ENCODE measurements around the gene ETAA1. TPM values are rescaled to one million over a fixed set of nuclear protein-coding genes. Genes with fewer than 3 reads are reported as not detected.

Gene ETAA1
- total RNA-seq, 4 donors from 2014 or later: 2.2 to 12.1 (median 9.6) TPM

DNA sequence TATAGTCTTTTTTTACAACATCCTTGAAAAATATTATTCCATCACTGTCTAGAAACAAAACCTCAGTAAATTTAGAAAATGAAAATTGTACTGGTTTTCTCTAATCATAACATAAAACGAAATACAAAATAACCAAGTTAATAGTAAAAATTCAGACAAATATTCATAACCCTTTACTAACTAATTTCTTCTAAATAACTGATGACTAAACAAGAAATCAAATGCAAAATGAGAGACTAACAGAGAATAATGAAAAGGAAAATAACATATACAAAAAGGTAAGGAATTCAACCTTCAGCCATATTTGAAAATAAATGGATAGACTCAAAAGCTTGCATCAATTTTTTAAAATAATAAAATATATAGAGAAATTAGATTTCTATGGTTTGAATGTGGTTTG lies 18.6 kb upstream of the ETAA1 start:
- TF ChIP-seq EP300 (IDR thresholded peaks at IDR 0.05; ENCODE audit: low read depth): no peak
- no peak for TF ChIP-seq POLR2A (IDR thresholded peaks at IDR 0.05)
- TF ChIP-seq POLR2AphosphoS5 (IDR thresholded peaks at IDR 0.05): no peak
- TF ChIP-seq, protein P1, sequence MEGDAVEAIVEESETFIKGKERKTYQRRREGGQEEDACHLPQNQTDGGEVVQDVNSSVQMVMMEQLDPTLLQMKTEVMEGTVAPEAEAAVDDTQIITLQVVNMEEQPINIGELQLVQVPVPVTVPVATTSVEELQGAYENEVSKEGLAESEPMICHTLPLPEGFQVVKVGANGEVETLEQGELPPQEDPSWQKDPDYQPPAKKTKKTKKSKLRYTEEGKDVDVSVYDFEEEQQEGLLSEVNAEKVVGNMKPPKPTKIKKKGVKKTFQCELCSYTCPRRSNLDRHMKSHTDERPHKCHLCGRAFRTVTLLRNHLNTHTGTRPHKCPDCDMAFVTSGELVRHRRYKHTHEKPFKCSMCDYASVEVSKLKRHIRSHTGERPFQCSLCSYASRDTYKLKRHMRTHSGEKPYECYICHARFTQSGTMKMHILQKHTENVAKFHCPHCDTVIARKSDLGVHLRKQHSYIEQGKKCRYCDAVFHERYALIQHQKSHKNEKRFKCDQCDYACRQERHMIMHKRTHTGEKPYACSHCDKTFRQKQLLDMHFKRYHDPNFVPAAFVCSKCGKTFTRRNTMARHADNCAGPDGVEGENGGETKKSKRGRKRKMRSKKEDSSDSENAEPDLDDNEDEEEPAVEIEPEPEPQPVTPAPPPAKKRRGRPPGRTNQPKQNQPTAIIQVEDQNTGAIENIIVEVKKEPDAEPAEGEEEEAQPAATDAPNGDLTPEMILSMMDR (IDR thresholded peaks at IDR 0.05): no peak
- in situ Hi-C loops (cut with MboI; ENCODE audit: low pct_ligation_motif_present in 1 of 4, low pct_unique_long_range_greater_than_20kb in 1 of 4, low sequenced_read_pairs in 3 of 4) (no loop called here), intact Hi-C loops (cut with DNase I; ENCODE audit: low total_unique reads) (no loop called here)
- Histone ChIP-seq H3K9me3 (no peaks in the 10 kb centered on the region), H3K27me3 (no peaks in the 10 kb centered on the region), H3K4me1 (no peaks in the 10 kb centered on the region), H3K27ac (no peak overlapping the region), H3K36me3 (no peaks in the 10 kb centered on the region), H3K4me3 (no peak overlapping the region)
- 79 to 86% methylated on average over 1 of the region's 1 CpG for WGBS, 2 donors (ENCODE audit: low coverage in 1 of 2)
- no peak for DNase-seq

DNA sequence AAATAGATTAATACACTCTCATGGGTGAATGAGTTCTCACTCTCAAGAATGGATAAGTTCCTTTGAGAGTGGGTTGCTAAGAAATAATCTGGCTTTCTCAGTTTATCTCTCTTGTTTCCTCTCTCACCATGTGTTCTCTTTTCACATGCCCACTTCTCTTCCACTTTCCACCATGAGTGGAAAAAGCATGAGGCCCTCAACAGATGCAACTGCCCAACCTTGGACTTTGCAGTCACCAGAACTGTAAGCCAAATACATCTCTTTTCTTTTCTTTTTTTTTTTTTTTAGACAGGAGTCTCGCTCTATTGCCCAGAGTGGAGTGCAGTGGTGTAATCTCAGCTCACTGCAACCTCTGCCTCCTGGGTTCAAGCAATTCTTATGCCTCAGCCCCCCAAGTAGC lies 18.1 kb upstream of the ETAA1 start:
- Histone ChIP-seq H3K27me3 (no peaks in the 10 kb centered on the region), H3K4me1 (no peaks in the 10 kb centered on the region), H3K27ac (no peak overlapping the region), H3K9me3 (no peaks in the 10 kb centered on the region), H3K4me3 (no peak overlapping the region), H3K36me3 (no peaks in the 10 kb centered on the region)
- intact Hi-C loops (cut with DNase I; ENCODE audit: low total_unique reads) (no loop called here), in situ Hi-C loops (cut with MboI; ENCODE audit: low pct_ligation_motif_present in 1 of 4, low pct_unique_long_range_greater_than_20kb in 1 of 4, low sequenced_read_pairs in 3 of 4) (no loop called here)
- WGBS, 2 donors (ENCODE audit: low coverage in 1 of 2): 100% methylated on average over 1 of the region's 1 CpG; no CpG with 5 or more reads in 1 of the 2 donors
- TF ChIP-seq, protein P1 (IDR thresholded peaks at IDR 0.05): no peak
- TF ChIP-seq EP300 (IDR thresholded peaks at IDR 0.05; ENCODE audit: low read depth) (no peak), POLR2AphosphoS5 (IDR thresholded peaks at IDR 0.05) (no peak), POLR2A (IDR thresholded peaks at IDR 0.05) (no peak)
- no peak for DNase-seq

DNA sequence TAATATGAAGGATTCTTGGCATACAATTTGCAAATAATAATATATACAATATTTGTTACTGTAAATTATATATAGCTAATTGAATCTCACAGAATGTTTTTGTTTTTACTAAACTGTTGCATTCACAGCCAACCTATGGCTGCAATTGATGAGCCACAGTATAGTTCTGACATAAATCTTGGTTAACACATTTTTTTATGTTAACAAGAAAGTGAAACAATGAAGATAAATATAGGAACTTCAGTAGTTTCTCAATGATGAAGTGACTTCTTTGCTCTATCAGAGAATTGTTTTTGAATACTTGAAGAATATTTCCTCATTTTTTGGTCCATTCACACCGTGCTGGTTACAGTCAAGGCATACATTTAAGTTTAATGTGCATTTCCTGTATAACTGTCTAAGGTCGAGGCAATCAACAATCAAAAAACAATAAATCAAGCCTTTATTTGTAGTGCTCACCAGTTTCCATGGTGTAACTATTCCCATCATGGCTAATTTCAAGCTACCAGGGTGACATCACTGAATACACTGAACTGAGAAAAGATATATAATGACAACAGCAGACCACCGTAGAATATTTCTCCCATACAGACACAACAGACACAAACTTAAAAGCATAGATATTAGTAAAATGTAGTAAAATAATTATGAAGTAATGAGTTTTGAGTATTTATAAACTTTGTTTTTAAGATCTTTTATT lies 12.9 kb upstream of the ETAA1 start:
- Histone ChIP-seq H3K36me3 (no peaks in the 10 kb centered on the region), H3K27ac (no peak overlapping the region), H3K9me3 (no peaks in the 10 kb centered on the region), H3K4me1 (peaks cover 0 to 5% (median 0%) of the 10 kb centered on the region in 4 donors), H3K27me3 (no peaks in the 10 kb centered on the region), H3K4me3 (no peak overlapping the region)
- WGBS, 2 donors (ENCODE audit: low coverage in 1 of 2): 46 to 76% methylated on average over 3 of the region's 3 CpGs
- no peak for DNase-seq
- in situ Hi-C loops (cut with MboI; ENCODE audit: low pct_ligation_motif_present in 1 of 4, low pct_unique_long_range_greater_than_20kb in 1 of 4, low sequenced_read_pairs in 3 of 4): no loop called here
- TF ChIP-seq, protein P1 (IDR thresholded peaks at IDR 0.05): no peak
- TF ChIP-seq POLR2A (IDR thresholded peaks at IDR 0.05): no peak
- intact Hi-C loops (cut with DNase I; ENCODE audit: low total_unique reads): no loop called here

DNA sequence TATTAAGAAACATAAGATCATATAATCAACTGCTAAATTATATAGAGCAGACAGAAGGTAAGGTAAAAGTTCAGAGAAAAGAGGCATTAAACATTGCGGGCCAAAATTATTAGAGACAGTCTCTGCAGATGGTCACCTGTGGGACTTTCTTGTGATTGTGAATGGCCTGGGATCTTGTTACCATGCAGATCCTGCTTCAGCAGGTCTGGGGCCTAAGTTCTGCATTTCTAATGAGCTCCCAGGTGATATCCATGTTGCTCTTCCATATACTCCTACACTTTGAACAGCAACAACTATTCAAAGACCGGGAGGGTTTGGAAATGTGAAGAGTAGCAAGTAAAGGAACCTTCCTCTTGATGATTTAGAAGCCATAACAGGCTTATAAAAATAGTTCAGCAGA lies 8.5 kb upstream of the ETAA1 start:
- in situ Hi-C loops (cut with MboI; ENCODE audit: low pct_ligation_motif_present in 1 of 4, low pct_unique_long_range_greater_than_20kb in 1 of 4, low sequenced_read_pairs in 3 of 4): no loop called here
- DNase-seq: no peak
- Histone ChIP-seq H3K9me3 (no peaks in the 10 kb centered on the region), H3K36me3 (no peaks in the 10 kb centered on the region), H3K4me1 (peaks cover 0 to 9% (median 0%) of the 10 kb centered on the region in 4 donors), H3K27me3 (no peaks in the 10 kb centered on the region), H3K27ac (peak overlapping the region; percentile 20 to 50 (median 27)), H3K4me3 (no peak overlapping the region)
- intact Hi-C loops (cut with DNase I; ENCODE audit: low total_unique reads): no loop called here
- TF ChIP-seq, protein P1 (IDR thresholded peaks at IDR 0.05): no peak
- no peak for TF ChIP-seq POLR2AphosphoS5 (IDR thresholded peaks at IDR 0.05)
- no peak for TF ChIP-seq POLR2A (IDR thresholded peaks at IDR 0.05)
- no peak for TF ChIP-seq EP300 (IDR thresholded peaks at IDR 0.05; ENCODE audit: low read depth)
- 90 to 100% methylated on average over 2 of the region's 2 CpGs for WGBS, 2 donors (ENCODE audit: low coverage in 1 of 2)

Data from transverse colon (tissue), 4 donors.